Astrocyte of the cerebellum (primary cell): ENCODE measurements around the gene APOC3.

Source experiments
- DNase-seq: peaks from one replicate; pipeline ENCODE4 v3.0.0-alpha.2; 2011; ENCODE audit warnings: low read depth
- H3K4me3 ChIP-seq: 2 replicates; pipeline ENCODE4 v1.5.1; 2011; ENCODE audit warnings: mild to moderate bottlenecking, low read depth, low read length, moderate library complexity
- CTCF ChIP-seq: IDR thresholded peaks from 2 replicates; pipeline ENCODE4 v1.5.1; 2012; ENCODE audit warnings: low read length, low read depth, moderate library complexity, mild to moderate bottlenecking; ENCODE audit errors: missing control alignments
- in situ Hi-C: cut with HindIII; loops from 2 replicates; pipeline ENCODE4 v1.10.0; 2017; ENCODE audit warnings: low sequenced_read_pairs

The APOC3 gene

GRCh38 chr11:116823031-116823843 lies 6.5 kb upstream of the APOC3 start, which contains the start of gene APOA4:
Gene APOA4 (minus strand): TSS chr11:116823304. CDS start chr11:116823191, 113 bp downstream.
- in situ Hi-C loops: no loop called here

GRCh38 chr11:116825434-116825833 lies 4.3 kb upstream of the APOC3 start:
- DNase-seq: no peak
- no peak for TF ChIP-seq CTCF
- H3K4me3 ChIP-seq: no peak overlapping the region
- in situ Hi-C loops: no loop called here

More at GRCh38 chr11:116823031-116823843, 6.5 kb upstream of the APOC3 start, which contains the start of gene APOA4:
- no peak within 1 kb of the TSS for H3K4me3 ChIP-seq
- TF ChIP-seq CTCF: no peak
- no peak for DNase-seq

- no peak for DNase-seq
- in situ Hi-C loops: no loop called here
- no peak for TF ChIP-seq CTCF
- H3K4me3 ChIP-seq: no peak overlapping the region
Observed at GRCh38 chr11:116825854-116826750, 3.6 kb upstream of the APOC3 start.

- H3K4me3 ChIP-seq: no peak overlapping the region
- TF ChIP-seq CTCF: no peak
- in situ Hi-C loops: no loop called here
- no peak for DNase-seq
Observed at GRCh38 chr11:116826751-116827431, 2.8 kb upstream of the APOC3 start.

GRCh38 chr11:116827461-116827860 lies 2.2 kb upstream of the APOC3 start:
- no peak for DNase-seq
- no peak for TF ChIP-seq CTCF
- H3K4me3 ChIP-seq: no peak overlapping the region
- in situ Hi-C loops: no loop called here
